Panc1 (cell line): ENCODE measurements around the gene HGFAC.

Experiments
- CTCF ChIP-seq: fragments of 450-650 bp; IDR thresholded peaks from 2 replicates; pipeline ENCODE4 v1.5.1; 2017; ENCODE audit warnings: mild to moderate bottlenecking
- POLR2AphosphoS5 ChIP-seq: IDR thresholded peaks from 2 replicates; pipeline ENCODE4 v1.6.1; 2012; ENCODE audit warnings: mild to moderate bottlenecking, low read depth, low read length, moderate library complexity
- REST ChIP-seq, 2 experiments: IDR thresholded peaks; 2 replicates each; pipeline ENCODE4 v1.6.1; 2011 to 2012; ENCODE audit warnings: low read depth in 2 of 2, control low read depth in 1 of 2, low read length in 1 of 2, mild to moderate bottlenecking in 1 of 2, moderate library complexity in 1 of 2; ENCODE audit not compliant: insufficient read depth in 1 of 2
- TCF7L2 ChIP-seq: IDR thresholded peaks from 2 replicates; pipeline ENCODE4 v1.6.1; 2011; ENCODE audit warnings: mild to moderate bottlenecking, low read depth, low read length, inconsistent platforms

- TF ChIP-seq POLR2AphosphoS5 (no peak), CTCF (no peak), REST (IDR thresholded peaks at IDR 0.05; ENCODE audit: insufficient read depth in 1 of 2, low read depth in 2 of 2, low read length in 1 of 2) (no peak), TCF7L2 (no peak)
Observed at GRCh38 chr4:3436048-3436797, 5.5 kb upstream of the HGFAC start.
